GM12878 (cell line): Measurements from ENCODE around the gene MSI2. TPM values are rescaled to one million over a fixed set of nuclear protein-coding genes. Genes with fewer than 3 reads are reported as not detected.
A peak's percentile ranks its signal among the peaks of the same experiment; 100 is the strongest.

Source experiments
- ATAC-seq: fragments of 200-7000 bp; cut with Tn5 transposase; 3 replicates; pipeline ENCODE4 v1.9.1; 2020; ENCODE audit warnings: mild to moderate bottlenecking, moderate library complexity
- BruUV-seq: library from RNA; stranded (reverse); fragments of 400-500 nt; replicated peaks from 2 replicates; lab custom pipeline; 2021; lab: Mats Ljungman, UMichigan
- CTCF ChIA-PET: fragments of 300-600 bp; sonication (Branson Sonifier 250); formaldehyde crosslinking; extraction: SDS; loops from one replicate; lab custom pipeline; 2021; ENCODE audit warnings: inconsistent platforms; lab: Yijun Ruan, JAX
- POLR2A ChIA-PET: fragments of 350-600 bp; formaldehyde crosslinking; extraction: SDS; loops from one replicate; lab custom pipeline; 2021; ENCODE audit warnings: inconsistent platforms; lab: Charles Lee
- RAD21 ChIA-PET: fragments of 300-600 bp; sonication (Branson Sonifier 250); formaldehyde crosslinking; loops from one replicate; lab custom pipeline; 2023; ENCODE audit warnings: antibody characterized with exemption; ENCODE audit not compliant: unreplicated experiment; lab: Charles Lee
- SMC1A ChIA-PET: fragments of 300-600 bp; sonication (Branson Sonifier 250); formaldehyde crosslinking; loops from one replicate; lab custom pipeline; 2023; ENCODE audit not compliant: unreplicated experiment, uncharacterized antibody; lab: Charles Lee
- DNase-seq: peaks from one replicate; pipeline ENCODE4 v3.0.0-alpha.2; 2011; ENCODE audit warnings: low read depth, low spot score
- FAIRE-seq: peaks from 3 replicates; lab custom pipeline; 2011; peaks lifted over from hg19 to GRCh38; lab: Jason Lieb, UNC
- H2AFZ ChIP-seq: 2 replicates; pipeline ENCODE4 v1.6.0; 2011; ENCODE audit warnings: low read depth, low read length, control low read depth; ENCODE audit not compliant: control insufficient read depth
- H3K27ac ChIP-seq: 2 replicates; pipeline ENCODE4 v1.5.1; 2011; ENCODE audit warnings: control low read depth; ENCODE audit not compliant: control insufficient read depth, insufficient read depth
- H3K27me3 ChIP-seq, 2 experiments: replicated peaks in 1 of 2; 2 replicates each; pipeline versions ENCODE4 v1.6.0 to v1.6.1; 2011; ENCODE audit warnings: low read length in 1 of 2; ENCODE audit not compliant: control insufficient read depth in 2 of 2, insufficient read depth in 2 of 2
- H3K36me3 ChIP-seq, 2 experiments: 2 replicates each; pipeline ENCODE4 v1.5.1; 2011; ENCODE audit warnings: low read length in 1 of 2; ENCODE audit not compliant: control insufficient read depth in 2 of 2, insufficient read depth in 2 of 2
- H3K4me1 ChIP-seq: 2 replicates; pipeline ENCODE4 v1.6.1; 2011; ENCODE audit warnings: mild to moderate bottlenecking, low read length, moderate library complexity, mixed read lengths; ENCODE audit not compliant: control insufficient read depth, insufficient read depth
- H3K4me2 ChIP-seq: 2 replicates; pipeline ENCODE4 v1.6.0; 2011; ENCODE audit warnings: control low read depth; ENCODE audit not compliant: control insufficient read depth, insufficient read depth
- H3K4me3 ChIP-seq: fragments of 200-600 bp; sonication (generic); 2 replicates; pipeline ENCODE4 v1.5.1; 2016
- H3K79me2 ChIP-seq: 2 replicates; pipeline ENCODE4 v1.6.0; 2011; ENCODE audit warnings: low read length; ENCODE audit not compliant: control insufficient read depth, insufficient read depth
- H3K9ac ChIP-seq: 2 replicates; pipeline ENCODE4 v1.8.0; 2011; ENCODE audit warnings: low read length, control low read depth, mixed read lengths; ENCODE audit not compliant: control insufficient read depth, insufficient read depth
- H3K9me3 ChIP-seq: replicated peaks from 3 replicates; pipeline ENCODE4 v1.5.1; 2011; ENCODE audit warnings: mild to moderate bottlenecking, low read length; ENCODE audit not compliant: control insufficient read depth, insufficient read depth
- H4K20me1 ChIP-seq: 2 replicates; pipeline ENCODE4 v1.6.0; 2011; ENCODE audit not compliant: control insufficient read depth, insufficient read depth
- CHD4 ChIP-seq: fragments of 200-600 bp; sonication (generic); IDR thresholded peaks from 2 replicates; pipeline ENCODE4 v1.6.1; 2016; ENCODE audit warnings: mild to moderate bottlenecking
- MYB ChIP-seq: fragments of 150-350 bp; IDR thresholded peaks from 2 replicates; pipeline ENCODE4 v1.6.1; 2014; ENCODE audit warnings: mild to moderate bottlenecking, low read depth, low read length, borderline replicate concordance
- ZNF384 ChIP-seq: IDR thresholded peaks from 2 replicates; pipeline ENCODE4 v1.6.1; 2012; ENCODE audit warnings: low read depth, mild to moderate bottlenecking, low read length, improper control_type of control experiment, borderline replicate concordance
- WGBS: methylation state at CpG from one replicate; pipeline ENCODE4 v1.1.6; 2016; ENCODE audit warnings: low lambda C conversion rate; ENCODE audit not compliant: insufficient replicate concordance, insufficient coverage; ENCODE audit errors: missing lambda C conversion rate; 5-methylcytosine and 5-hydroxymethylcytosine counted together
- in situ Hi-C: fragments of 300-500 bp; cut with MboI; formaldehyde crosslinking; loops from 9 replicates; pipeline ENCODE4 v1.14.3; 2018; ENCODE audit warnings: mixed read lengths
- intact Hi-C: fragments of 100-400 bp; cut with micrococcal nuclease; formaldehyde crosslinking; loops from one replicate; pipeline ENCODE4 v1.14.2; 2022; ENCODE audit not compliant: unreplicated experiment
- polyA plus RNA-seq, 11 experiments: library from polyadenylated mRNA; depleted of rRNA in 4 of 11; unstranded in 6 of 11; stranded (reverse) in 5 of 11; fragments of >200 nt; fragmentation: Nextera tagmentation in 4 of 11; fragmentation: Illumina TruSeq in 1 of 11; extraction: Ambion mirVana in 4 of 11; extraction: Trizol in 1 of 11; gene quantifications; 1 replicate in 1 of 11; 2 replicates in 10 of 11; pipeline versions ENCODE4 v1.2.1 to v1.2.3, GENCODE V29; 2011 to 2016; ENCODE audit warnings: inconsistent platforms in 2 of 11, missing spikeins in 2 of 11, low read depth in 1 of 11
- total RNA-seq, 4 experiments: library from RNA; depleted of rRNA in 3 of 4; stranded (reverse); fragments of >200 nt in 3 of 4; fragmentation: Illumina TruSeq in 1 of 4; extraction: Trizol in 1 of 4; gene quantifications; 2 replicates each; pipeline versions ENCODE4 v1.2.1 to v1.2.3, GENCODE V29; 2013 to 2021
- TF ChIP-seq, protein P1 (sequence below): IDR thresholded peaks from 2 replicates; pipeline ENCODE4 v1.6.1; 2011; ENCODE audit warnings: borderline replicate concordance, low read depth, mild to moderate bottlenecking, moderate library complexity, mixed read lengths, low read length; ENCODE audit not compliant: insufficient read depth; ENCODE audit errors: extremely low read length
- TF ChIP-seq, protein P2 (sequence below): fragments of 450-650 bp; IDR thresholded peaks from 2 replicates; pipeline ENCODE4 v1.6.1; 2018; ENCODE audit warnings: mild to moderate bottlenecking, low read depth, moderate library complexity; ENCODE audit not compliant: partially characterized antibody

The MSI2 gene
- total and polyA plus RNA-seq, 10 of the 15 experiments (the other 5 are each of a cell fraction or from before 2014, with no cell fraction given), result 6.1 to 76.1 (median 42.0) TPM

DNA sequence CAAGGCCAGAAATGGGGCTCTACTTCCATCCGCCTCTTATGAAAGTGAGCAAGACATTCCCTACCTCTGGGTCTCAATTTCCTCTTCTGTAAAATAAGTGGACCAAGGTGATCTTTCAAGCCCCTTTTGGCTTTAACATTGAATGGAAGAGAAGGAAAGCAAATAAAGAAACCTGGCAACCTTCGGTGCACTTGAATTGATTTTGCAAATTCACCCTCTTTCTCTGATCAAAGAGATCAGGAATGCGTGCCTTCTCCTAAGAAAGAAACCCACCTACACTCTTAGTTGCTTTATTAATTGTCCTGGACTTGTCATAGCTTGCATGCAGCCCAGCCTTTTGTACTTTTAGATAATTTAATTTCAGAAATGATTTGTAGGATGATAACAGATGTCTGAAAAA, 3.0 kb downstream of the MSI2 start:
- in situ Hi-C loops (no loop called here), intact Hi-C loops (loop anchor here (5.0 kb wide), 2 partner anchors 98 to 183 kb away; no protein-coding TSS in a partner anchor)
- 69% methylated on average over 3 of the region's 3 CpGs for WGBS
- peak overlapping the region; percentile 71 for H3K9ac ChIP-seq
- no TSS peak for BruUV-seq
- RAD21 ChIA-PET, result interaction anchor here (0.8 to 3.0 kb wide), 8 partner anchors 16 to 210 kb away, joined by 3 to 14 read pairs (median 4); no protein-coding TSS in a partner anchor
- TF ChIP-seq, protein P1, sequence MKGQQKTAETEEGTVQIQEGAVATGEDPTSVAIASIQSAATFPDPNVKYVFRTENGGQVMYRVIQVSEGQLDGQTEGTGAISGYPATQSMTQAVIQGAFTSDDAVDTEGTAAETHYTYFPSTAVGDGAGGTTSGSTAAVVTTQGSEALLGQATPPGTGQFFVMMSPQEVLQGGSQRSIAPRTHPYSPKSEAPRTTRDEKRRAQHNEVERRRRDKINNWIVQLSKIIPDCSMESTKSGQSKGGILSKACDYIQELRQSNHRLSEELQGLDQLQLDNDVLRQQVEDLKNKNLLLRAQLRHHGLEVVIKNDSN, result no peak
- TF ChIP-seq CHD4 (no peak), ZNF384 (no peak), MYB (no peak)
- TF ChIP-seq, protein P2, sequence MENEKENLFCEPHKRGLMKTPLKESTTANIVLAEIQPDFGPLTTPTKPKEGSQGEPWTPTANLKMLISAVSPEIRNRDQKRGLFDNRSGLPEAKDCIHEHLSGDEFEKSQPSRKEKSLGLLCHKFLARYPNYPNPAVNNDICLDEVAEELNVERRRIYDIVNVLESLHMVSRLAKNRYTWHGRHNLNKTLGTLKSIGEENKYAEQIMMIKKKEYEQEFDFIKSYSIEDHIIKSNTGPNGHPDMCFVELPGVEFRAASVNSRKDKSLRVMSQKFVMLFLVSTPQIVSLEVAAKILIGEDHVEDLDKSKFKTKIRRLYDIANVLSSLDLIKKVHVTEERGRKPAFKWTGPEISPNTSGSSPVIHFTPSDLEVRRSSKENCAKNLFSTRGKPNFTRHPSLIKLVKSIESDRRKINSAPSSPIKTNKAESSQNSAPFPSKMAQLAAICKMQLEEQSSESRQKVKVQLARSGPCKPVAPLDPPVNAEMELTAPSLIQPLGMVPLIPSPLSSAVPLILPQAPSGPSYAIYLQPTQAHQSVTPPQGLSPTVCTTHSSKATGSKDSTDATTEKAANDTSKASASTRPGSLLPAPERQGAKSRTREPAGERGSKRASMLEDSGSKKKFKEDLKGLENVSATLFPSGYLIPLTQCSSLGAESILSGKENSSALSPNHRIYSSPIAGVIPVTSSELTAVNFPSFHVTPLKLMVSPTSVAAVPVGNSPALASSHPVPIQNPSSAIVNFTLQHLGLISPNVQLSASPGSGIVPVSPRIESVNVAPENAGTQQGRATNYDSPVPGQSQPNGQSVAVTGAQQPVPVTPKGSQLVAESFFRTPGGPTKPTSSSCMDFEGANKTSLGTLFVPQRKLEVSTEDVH, result no peak
- TF ChIP-seq, all 136 proteins: peak for 0
- H3K27me3 ChIP-seq, result no peaks in the 10 kb centered on the region
- no peak for ATAC-seq
- no peak for FAIRE-seq
- peaks cover 2 to 14% of the 10 kb centered on the region in 2 experiments; a peak in 3 of 4 replicates for H3K36me3 ChIP-seq
- H3K9me3 ChIP-seq, result no peaks in the 10 kb centered on the region
- ChIA-PET SMC1A (interaction anchor here (0.9 to 5.4 kb wide), 12 partner anchors 11 to 412 kb away, joined by 3 to 45 read pairs (median 6); no protein-coding TSS in a partner anchor), POLR2A (interaction anchor here (0.7 to 1.7 kb wide), 6 partner anchors 12 to 181 kb away, joined by 3 to 4 read pairs (median 3); no protein-coding TSS in a partner anchor), CTCF (interaction anchor here (0.7 to 7.2 kb wide), 8 partner anchors 16 to 520 kb away, joined by 3 to 61 read pairs (median 4); no protein-coding TSS in a partner anchor)
- H3K79me2 ChIP-seq, result peaks cover 65% of the 10 kb centered on the region
- H4K20me1 ChIP-seq, result no peaks in the 10 kb centered on the region
- peak overlapping the region; percentile 87 for H3K4me2 ChIP-seq
- H3K27ac ChIP-seq, result peak overlapping the region; percentile 55
- peak overlapping the region; percentile 95 for H3K4me3 ChIP-seq
- DNase-seq, result no peak
- peaks cover 6% of the 10 kb centered on the region for H3K4me1 ChIP-seq
- no peak overlapping the region for H2AFZ ChIP-seq
